Astrocyte of the hippocampus (primary cell): ENCODE measurements around the gene TRPV5.

Source experiments
- DNase-seq: peaks from one replicate; pipeline ENCODE4 v3.0.0; 2011; ENCODE audit warnings: low read depth, low spot score

Gene TRPV5

GRCh38 chr7:142908921-142909890 is 24.3 kb downstream of the TRPV5 start:
- DNase-seq: peak; percentile 5

GRCh38 chr7:142908290-142908689 is 25.3 kb downstream of the TRPV5 start:
- DNase-seq: no peak

- no peak for DNase-seq
Measured at GRCh38 chr7:142906643-142907042, 26.9 kb downstream of the TRPV5 start.

GRCh38 chr7:142905759-142906158 is 27.8 kb downstream of the TRPV5 start:
- no peak for DNase-seq

- no peak for DNase-seq
Measured at GRCh38 chr7:142904128-142904527, 29.4 kb downstream of the TRPV5 start.

GRCh38 chr7:142901426-142902259 is 31.9 kb downstream of the TRPV5 start:
- DNase-seq: no peak

GRCh38 chr7:142899661-142900060 is 33.9 kb downstream of the TRPV5 start:
- DNase-seq: no peak

- DNase-seq: no peak
Measured at GRCh38 chr7:142898377-142899170, 35.0 kb downstream of the TRPV5 start.

GRCh38 chr7:142897691-142898090 is 35.9 kb downstream of the TRPV5 start:
- no peak for DNase-seq

- no peak for DNase-seq
Measured at GRCh38 chr7:142896741-142897379, 36.7 kb downstream of the TRPV5 start.

GRCh38 chr7:142896151-142896550 is 37.4 kb downstream of the TRPV5 start:
- no peak for DNase-seq

GRCh38 chr7:142894985-142895593 is 38.5 kb downstream of the TRPV5 start:
- DNase-seq: no peak

GRCh38 chr7:142894112-142894984 is 39.2 kb downstream of the TRPV5 start:
- DNase-seq: no peak

- no peak for DNase-seq
Measured at GRCh38 chr7:142892951-142893350, 40.6 kb downstream of the TRPV5 start.

GRCh38 chr7:142891490-142892082 is 42.0 kb downstream of the TRPV5 start:
- no peak for DNase-seq

GRCh38 chr7:142890874-142891485 is 42.6 kb downstream of the TRPV5 start:
- DNase-seq: no peak

- no peak for DNase-seq
Measured at GRCh38 chr7:142889816-142890215, 43.7 kb downstream of the TRPV5 start.

GRCh38 chr7:142887282-142888015 is 46.1 kb downstream of the TRPV5 start:
- no peak for DNase-seq
